GM21381 (cell line): Measurements from ENCODE around the gene SCAF8.
A peak's percentile ranks its signal among the peaks of the same experiment; 100 is the strongest.
"Not testable (repeated sequence)": the region's sequence is repeated elsewhere in the genome, so short reads cannot be mapped to it uniquely, and the experiment has no call there.

Experiments used
- ATAC-seq: cut with Tn5 transposase; IDR thresholded peaks from one replicate; pipeline ENCODE4 v1.9.1; 2021; ENCODE audit warnings: mild to moderate bottlenecking, moderate library complexity; ENCODE audit not compliant: unreplicated experiment

Gene SCAF8

DNA sequence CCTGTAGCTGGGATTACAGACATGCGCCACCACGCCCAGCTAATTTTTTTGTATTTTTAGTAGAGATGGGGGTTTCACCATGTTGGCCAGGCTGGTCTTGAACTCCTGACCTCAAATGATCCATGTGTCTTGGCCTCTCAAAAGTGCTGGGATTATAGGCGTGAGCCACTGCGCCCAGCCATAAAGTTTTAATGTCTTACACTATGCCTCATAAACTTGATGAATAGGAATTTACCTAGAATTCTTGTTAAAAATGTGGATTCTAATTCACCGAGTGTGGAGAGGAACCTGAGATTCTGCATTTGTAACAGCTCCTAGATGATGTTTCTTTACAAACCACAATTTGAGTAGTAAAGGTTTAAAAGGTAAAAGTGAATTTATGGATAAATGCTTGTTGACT, 45.9 kb downstream of the SCAF8 start:
- not testable (repeated sequence) for ATAC-seq

DNA sequence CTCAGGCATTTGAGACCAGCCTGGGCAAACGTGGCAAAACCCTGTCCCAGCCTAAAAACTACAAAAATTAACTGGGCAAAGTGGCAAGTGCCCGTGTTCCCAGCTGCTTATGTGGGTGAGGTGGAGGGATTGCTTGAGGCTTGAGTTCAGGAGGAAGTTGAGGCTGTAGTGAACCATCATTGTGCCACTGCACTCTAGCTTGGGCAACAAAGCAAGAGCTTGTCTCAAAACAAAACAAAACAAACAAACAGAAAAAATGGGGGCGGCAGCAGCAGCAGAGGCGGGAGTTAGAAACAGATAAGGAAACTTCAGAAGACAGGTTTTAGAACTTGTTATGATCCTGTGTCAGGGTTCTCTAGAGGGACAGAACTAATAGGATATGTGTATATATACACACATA, 49.0 kb downstream of the SCAF8 start:
- no peak for ATAC-seq

DNA sequence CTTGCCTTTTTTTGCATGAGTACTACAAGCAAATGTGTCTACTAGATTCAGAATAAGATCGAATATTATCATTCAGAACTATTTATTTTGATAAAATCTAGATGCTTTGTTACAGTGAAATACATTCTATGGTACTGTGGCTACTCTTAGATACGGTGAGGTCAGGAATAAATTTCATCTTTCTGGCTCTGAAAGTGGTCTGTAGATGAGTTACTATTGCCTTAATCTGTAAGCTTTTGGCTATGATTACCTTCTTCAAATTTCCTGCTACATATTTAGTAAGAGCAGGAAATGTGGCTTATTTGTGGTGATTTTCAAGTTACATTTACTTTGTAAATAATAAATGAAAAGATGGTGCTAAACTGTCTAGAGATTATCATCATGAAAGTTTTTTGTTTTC, 50.0 kb downstream of the SCAF8 start:
- peak; percentile 62 for ATAC-seq

DNA sequence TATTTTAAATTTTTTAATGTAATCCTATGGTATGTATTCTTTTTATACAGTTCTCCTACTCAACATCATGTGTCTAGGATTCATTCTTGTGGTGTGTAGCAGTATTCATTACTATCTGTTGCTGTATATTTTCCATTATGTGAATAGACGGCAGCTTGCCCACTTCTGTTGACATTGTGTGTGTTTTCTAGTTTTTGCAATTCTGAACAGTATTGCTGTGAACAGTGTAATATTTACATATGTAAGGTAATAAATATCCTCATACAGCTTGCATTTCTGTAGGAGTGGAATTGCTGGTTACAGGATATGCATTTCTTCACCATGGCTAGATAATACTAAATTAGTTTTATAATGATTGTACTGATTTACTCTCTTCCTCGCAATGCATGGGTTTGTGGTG, 51.9 kb downstream of the SCAF8 start:
- no peak for ATAC-seq

DNA sequence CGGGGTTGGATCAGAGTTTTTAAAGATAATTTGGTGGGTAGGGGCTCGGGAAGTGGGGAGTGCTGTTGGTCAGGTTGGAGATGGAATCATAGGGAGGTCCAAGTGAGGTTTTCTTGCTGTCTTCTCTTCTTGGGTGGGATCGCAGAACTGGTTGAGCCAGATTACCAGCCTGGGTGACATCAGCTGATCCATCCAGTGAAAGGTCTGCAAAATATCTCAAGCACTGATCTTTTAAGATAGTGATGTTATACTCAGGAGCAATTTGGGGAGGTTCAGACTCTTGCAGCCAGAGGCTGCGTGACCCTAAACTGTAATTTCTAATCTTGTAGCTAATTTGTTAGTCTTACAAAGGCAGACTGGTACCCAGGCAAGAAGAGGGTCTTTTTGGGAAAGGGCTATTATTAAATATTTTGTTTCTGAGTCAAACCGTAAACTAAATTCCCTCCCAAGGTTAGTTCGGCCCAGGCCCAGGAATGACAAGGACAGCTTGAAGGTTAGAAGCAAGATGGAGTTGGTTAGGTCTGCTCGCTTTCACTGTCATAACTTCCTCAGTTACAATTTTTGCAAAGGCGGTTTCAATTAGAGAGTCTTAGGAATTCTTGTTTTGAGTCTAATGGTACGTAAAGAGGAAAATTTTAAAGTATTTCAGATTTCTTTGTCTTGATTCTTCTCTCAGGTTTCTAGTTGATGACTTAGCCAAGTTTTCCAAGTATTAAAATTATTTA, 53.1 kb downstream of the SCAF8 start:
- no peak for ATAC-seq

DNA sequence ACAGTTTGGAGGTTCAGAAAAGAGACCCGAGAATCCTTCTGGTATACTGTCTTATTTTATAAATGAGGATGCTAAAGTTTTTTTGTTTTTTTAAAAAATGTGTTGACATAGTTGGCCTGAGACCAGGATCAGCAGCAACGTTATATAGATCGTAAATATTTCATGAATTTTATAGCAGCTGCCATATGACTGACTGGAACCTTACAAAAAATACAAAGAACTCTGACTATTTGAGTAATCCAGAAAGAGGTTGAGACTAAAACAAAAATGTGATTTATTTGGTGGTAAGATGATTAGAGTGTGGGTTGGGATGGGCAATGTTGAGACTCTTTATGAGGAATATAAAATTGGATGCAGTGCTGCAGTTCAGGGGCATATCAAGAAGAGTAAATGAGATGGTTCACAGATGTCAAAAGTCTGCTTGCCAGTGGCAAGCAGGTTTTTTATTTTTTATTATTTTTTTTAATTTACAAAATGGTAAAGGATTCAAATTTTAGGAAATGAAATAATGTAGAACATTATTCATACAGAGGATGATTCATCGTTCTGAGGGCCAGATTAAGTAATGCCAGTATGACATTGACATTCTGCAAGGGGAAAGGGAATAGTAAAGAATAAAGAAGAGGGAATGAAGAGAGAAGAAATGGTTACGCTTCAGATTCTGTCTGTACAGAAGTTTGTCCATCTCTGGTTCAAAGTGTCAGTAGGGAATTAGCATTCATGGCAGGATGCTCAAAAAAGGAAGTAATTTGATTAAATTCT, 58.5 kb downstream of the SCAF8 start:
- no peak for ATAC-seq

DNA sequence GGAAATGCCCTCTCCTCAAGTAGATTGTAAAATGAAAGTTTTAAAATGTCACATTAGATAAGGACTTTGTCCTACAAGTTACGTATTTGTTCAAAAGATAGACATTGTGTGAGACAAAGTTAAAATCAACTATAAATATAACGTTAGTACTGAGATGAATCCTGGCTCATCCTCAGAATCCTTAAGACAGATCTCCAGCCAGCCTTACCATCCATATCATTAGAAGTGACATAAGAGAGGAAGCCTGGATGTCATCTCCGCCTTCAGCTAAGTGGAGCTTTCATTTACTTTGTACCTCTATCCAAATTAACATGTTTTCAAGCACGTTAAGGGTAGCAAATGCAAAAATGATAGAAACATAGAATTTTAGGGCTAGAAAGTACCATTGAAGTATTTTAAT, 59.1 kb downstream of the SCAF8 start:
- ATAC-seq = no peak

DNA sequence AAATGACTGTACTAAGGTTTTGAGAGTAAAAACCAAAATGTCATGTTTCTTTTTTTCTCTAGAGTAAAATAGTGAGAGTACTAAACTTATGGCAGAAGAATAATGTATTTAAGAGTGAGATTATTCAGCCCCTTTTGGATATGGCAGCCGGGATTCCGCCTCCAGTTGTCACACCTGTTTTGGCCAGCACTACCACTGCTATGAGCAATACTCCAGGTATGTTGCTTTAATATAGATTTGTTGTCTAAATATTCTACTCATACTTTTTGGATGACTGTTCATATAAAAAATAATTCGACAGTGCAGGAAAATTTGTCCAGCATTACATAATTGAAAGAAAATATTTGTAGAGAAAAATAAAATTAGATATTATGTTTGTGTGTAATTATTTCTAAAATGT, 59.5 kb downstream of the SCAF8 start:
- ATAC-seq = no peak

DNA sequence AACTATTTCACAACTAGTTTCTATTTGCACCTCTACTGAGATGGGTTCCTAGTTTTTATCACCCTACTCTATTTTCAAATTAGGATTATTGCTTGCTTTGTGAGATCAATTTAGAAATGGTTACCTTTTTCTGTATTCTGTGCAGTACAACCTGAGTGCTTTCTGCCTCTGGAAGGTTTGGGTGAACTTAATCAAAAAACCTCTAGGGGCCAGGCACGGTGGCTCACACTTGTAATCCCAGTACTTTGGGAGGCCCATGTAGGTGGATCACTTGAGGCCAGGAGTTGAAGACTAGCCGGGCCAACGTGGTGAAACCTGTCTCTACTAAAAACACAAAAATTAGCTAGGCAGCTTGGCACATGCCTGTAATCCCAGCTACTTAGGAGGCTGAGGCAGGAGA, 63.3 kb downstream of the SCAF8 start:
- ATAC-seq = no peak

DNA sequence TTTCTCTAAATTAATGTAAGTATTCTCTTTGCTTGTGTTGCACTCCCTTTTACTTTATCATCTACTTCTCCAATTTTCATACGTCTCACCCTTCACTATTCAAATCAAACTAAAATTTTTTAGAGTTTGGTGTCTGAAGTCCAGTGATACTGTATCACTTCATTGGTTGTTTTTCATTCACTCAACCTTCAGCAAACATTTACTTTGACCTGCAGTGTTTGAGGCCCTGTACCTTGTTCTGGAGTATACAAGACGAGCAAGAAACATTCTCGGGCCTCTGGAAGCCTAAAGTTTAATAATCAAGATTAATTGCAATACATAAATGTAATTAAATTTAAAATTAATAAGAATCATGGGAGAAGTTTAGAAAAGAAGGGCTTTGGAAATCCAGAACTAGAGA, 64.6 kb downstream of the SCAF8 start:
- no peak for ATAC-seq

DNA sequence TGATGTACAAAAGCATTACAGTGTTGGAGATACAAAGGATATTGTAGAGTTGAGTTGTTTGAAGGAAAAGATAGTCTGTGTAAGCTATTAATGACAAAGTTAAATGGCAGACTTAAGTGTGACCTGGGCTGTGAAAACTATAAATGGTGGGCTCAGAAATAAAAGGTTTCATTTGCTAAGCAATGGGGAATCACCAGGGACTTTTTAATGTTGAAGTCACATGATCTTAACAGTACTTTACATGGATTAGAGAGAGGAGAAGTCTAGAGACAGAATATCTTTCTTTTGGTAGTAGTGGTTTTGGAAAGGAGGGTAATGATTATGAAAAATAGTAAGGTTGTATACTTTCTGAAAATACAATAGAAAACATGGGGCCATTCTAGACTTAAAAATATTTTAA, 67.1 kb downstream of the SCAF8 start:
- no peak for ATAC-seq

DNA sequence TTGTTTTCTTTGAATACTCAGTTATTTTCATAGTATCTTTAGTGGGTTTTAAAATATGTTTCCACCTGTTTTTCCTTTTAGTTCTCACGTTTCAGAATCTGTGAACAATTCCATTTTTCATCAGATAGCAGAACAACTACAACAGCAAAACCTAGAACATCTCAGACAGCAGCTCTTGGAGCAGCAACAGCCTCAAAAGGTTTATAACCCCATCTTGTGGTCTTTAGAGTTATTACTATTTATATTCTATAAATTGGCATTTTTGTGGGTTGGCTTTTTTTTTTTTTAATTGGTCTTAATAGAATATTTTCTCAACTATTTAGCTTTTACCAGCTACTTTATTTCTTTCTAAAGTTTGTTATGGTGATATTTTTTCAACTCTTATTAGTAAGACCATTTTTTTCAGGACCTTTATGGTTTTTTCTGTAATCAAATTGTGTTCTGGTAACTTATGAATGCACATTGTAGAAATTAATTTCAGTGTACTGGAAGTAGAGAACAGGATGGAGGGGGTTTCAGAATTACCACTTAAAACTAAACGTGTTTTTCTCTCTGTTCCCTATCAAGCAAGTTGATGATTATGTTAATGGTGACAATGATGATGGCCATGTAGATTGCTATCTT, 72.2 kb downstream of the SCAF8 start:
- ATAC-seq = no peak

DNA sequence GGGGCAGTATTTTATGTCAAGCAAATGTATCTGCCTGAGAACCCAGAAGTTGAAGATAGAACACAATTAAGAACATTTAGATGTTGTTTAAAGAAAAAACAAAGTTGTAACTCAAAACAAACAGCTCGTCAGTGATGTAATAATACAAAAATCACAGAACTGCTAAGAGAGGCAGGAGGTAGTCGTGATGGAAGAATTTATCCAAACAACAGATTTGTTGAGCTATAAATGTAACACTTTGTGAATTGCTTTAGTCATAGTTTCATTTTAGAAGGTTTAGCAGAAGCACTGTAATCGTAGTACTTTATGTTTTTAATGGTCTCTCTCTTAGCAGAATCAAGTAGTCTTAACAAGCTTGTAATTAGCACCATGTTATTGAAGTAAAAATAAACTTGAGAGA, 73.6 kb downstream of the SCAF8 start:
- ATAC-seq = no peak

DNA sequence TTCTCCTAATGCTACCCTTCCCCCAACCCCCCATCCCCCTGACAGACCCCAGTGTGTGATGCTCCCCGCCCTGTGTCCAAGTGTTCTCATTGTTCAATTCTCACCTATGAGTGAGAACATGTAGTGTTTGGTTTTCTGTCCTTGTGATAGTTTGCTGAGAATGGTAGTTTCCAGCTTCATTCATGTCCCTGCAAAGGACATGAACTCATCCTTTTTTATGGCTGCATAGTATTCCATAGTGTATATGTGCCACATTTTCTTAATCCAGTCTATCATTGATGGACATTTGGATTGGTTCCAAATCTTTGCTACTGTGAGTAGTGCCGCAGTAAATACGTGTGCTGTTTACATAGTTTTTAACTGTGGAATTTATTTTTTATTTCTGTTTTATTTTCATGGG, 78.4 kb downstream of the SCAF8 start:
- not testable (repeated sequence) for ATAC-seq

DNA sequence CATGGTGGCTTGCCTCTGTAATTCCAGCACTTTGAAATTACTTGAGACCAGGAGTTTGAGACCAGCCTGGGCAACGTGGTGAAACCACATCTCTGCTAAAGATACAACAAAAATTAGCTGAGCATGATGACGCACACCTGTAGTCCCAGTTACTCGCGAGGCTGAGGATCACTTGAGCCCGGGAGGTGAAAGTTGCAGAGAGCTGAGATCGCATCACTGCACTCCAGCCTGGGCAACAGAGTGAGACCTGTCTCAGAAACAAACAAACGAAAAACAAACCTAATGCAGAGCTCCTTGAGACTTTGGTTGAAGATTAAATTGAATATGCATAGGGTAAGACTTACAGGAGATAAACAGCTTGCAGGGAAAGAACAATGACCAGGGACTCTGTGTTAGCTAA, 80.8 kb downstream of the SCAF8 start:
- peak; percentile 80 for ATAC-seq

DNA sequence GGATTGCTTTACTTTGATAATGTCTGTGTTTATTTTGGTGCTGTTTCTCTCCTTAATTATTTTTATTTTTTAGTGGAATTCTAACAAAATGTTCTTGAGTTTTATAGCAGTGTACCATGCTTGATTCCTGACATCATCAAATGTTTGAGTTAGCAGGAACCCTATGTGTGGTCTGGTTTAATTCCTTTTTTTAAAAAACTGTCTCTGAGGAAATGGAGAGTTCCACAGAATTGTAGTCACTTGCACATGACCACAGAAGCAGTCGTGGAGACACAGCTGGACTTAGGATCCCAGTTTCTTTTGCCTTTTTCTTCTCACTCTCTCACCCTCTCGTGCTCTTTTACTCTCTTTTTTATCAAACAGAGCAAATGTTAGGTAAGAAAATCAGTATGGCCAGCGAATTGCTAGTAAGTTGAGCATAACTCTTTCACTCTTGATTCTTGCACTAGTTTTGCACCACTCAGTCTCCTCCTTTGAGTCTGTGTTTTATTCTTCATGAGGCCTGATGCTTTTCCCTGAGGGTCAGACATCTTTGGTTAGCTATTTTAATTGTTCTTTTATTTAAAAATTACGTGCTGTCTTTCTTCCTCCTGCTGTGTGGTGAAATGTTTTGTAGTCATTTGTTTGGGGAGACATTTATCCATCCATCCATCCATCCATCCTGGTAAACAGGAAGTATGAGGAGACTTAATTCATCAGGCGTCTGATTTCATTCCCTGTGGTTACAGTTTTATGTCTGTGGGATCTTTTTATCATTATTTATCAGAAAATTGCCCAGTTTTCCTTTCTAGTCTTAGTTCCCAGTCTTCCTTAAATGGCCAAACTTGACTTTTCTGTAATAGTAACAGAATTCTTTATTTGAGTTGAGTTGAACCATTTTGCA, 83.0 kb downstream of the SCAF8 start:
- no peak for ATAC-seq

DNA sequence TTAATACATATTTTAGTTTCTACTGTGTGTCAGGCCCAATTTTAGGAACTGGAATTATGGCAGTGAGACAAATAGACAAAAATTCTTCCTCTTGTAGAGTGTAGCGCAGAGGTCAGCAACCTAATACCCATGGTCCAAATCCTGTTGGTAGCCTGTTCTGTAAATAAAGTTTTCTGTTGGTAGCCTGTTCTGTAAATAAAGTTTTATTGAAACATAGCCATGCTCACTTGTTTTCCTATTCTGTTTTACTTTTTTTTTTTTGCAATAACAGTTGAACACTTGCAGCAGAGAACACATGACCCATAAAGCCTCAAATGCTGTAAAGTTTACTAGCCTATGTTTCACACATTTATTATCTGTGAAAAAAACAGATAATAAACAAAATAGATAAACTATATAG, 87.9 kb downstream of the SCAF8 start:
- ATAC-seq = no peak

DNA sequence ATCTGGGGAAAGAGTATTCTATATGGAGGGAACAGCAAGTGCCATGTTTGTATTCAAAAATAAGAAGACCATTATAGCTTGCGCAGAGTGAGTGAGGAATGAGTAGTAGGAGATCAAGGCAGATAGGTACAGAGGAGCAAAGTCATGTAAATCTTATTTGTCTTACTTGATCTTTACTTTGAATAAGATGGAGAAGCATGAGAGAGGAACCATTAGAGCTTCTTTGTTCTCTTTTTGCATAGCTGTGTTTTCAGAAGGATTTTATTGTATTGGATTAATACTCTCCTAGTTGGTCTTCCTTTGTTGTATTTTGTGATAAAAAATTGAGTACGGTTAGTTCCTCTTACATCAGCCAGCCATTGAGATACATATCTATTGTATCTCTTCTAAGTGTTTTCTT, 88.4 kb downstream of the SCAF8 start:
- no peak for ATAC-seq

DNA sequence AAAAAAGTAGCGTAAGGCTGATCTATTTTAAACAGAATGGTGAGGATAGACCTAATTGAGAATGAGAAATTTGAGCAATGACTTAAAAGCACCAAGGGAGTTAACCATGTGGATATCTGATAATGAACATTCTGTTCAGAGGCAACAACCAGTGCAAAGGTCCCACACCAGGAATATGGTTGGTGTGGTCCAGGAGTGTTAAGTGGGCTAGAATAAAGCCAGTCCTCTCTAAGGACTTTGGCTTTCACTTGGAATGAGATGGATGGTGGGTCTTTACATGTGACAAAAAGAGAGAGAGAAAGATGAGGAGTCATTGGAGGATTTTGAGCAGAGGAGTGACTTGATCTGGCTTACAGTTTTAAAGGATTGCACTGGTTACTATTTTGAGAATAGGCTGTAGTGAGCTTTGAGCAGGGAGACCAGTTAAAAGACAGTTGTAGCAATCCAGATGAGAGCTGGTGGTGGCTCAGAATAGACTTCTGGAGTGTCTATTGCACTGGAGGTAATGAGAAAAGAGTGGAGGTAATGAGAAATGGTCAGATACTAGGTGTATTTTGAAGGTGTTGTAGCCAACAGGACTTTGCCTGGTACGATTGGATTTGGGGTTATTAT, 89.8 kb downstream of the SCAF8 start:
- no peak for ATAC-seq

DNA sequence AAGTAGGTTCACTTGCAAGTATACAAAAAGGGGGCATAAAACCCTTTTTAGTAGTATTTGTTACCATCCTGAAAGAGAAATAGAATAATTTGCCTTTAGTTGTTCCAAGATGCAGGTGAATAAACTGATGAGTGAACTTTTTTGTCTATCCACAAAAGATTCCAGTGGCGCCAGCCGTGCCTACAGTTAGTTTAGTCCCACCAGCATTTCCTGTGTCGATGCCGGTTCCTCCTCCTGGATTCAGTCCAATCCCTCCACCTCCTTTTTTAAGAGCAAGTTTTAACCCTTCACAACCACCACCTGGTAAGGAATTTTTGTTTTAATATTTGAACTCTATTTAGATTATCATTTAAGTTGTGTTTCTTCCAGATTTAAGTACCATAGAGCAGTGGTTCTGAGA, 90.9 kb downstream of the SCAF8 start:
- ATAC-seq = no peak

DNA sequence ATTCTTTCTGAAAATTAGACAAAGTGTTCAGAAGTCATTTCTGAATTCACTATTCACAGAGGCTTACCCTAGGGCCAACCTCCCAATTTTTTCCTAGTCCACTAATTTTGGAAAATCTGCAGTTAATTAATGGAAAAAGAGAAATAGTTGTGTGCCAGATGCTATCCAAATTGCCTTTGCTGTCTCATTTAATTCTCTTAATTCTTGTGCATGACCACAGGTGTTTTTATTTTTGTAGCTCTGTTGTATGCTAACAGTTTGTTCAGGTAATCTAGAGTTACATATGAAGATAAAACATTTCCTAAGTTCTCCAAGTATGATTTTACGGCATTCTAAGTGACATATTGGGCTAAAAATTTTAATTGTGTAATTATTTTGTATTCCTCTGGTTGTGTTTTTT, 96.8 kb downstream of the SCAF8 start:
- ATAC-seq = no peak
